Natural killer cell (primary cell): Measurements from ENCODE around the gene SNUPN. TPM values are rescaled to one million over a fixed set of nuclear protein-coding genes. Genes with fewer than 3 reads are reported as not detected.

Experiments used
- ATAC-seq, 3 donors: fragments of 150-1000 bp in 2 of 3; fragments of 200-7000 bp in 1 of 3; cut with Tn5 transposase; 1 replicate in 1 of 3; 2 replicates in 2 of 3; pipeline ENCODE4 v1.10.0; 2021; ENCODE audit warnings: mild to moderate bottlenecking in 2 of 3, moderate library complexity in 2 of 3
- DNase-seq, 2 donors: peaks; one replicate each; pipeline versions ENCODE4 v3.0.0 to v3.0.0-alpha.2; 2013 to 2021; ENCODE audit warnings: mixed read lengths in 1 of 2
- H3K27ac ChIP-seq: one replicate; pipeline ENCODE4 v1.5.1; 2013; ENCODE audit warnings: mild to moderate bottlenecking, low read length
- H3K27me3 ChIP-seq: one replicate; pipeline ENCODE4 v1.6.1; 2013; ENCODE audit warnings: low read length; ENCODE audit not compliant: control insufficient read depth, insufficient read depth
- H3K36me3 ChIP-seq: one replicate; pipeline ENCODE4 v1.6.1; 2013; ENCODE audit warnings: low read length; ENCODE audit not compliant: control insufficient read depth, insufficient read depth
- H3K4me1 ChIP-seq: one replicate; pipeline ENCODE4 v1.6.1; 2013; ENCODE audit warnings: low read length; ENCODE audit not compliant: control insufficient read depth, insufficient read depth
- H3K4me3 ChIP-seq: one replicate; pipeline ENCODE4 v1.5.1; 2013; ENCODE audit warnings: low read length
- H3K9me3 ChIP-seq: one replicate; pipeline ENCODE4 v1.6.1; 2013; ENCODE audit warnings: low read length; ENCODE audit not compliant: control insufficient read depth, insufficient read depth
- H3K27ac Mint-ChIP-seq, 2 donors: one replicate each; pipeline ENCODE4 v1.8.0; 2022; ENCODE audit warnings: mild to moderate bottlenecking in 2 of 2, mixed read lengths in 2 of 2, moderate library complexity in 1 of 2
- H3K27me3 Mint-ChIP-seq, 2 donors: one replicate each; pipeline ENCODE4 v1.8.0; 2022; ENCODE audit warnings: low read depth in 2 of 2, mixed read lengths in 2 of 2
- H3K36me3 Mint-ChIP-seq: one replicate; pipeline ENCODE4 v1.8.0; 2022; ENCODE audit warnings: mixed read lengths
- H3K4me1 Mint-ChIP-seq, 2 donors: one replicate each; pipeline ENCODE4 v1.8.0; 2022; ENCODE audit warnings: mixed read lengths in 2 of 2
- H3K4me3 Mint-ChIP-seq: one replicate; pipeline ENCODE4 v1.8.0; 2022; ENCODE audit warnings: mild to moderate bottlenecking, moderate library complexity, mixed read lengths
- H3K9me3 Mint-ChIP-seq, 2 donors: one replicate each; pipeline ENCODE4 v1.8.0; 2022; ENCODE audit warnings: mixed read lengths in 2 of 2
- CTCF ChIP-seq: fragments of 200-600 bp; IDR thresholded peaks from one replicate; pipeline ENCODE4 v1.8.0; 2022; ENCODE audit warnings: antibody characterized with exemption
- WGBS: methylation state at CpG from one replicate; pipeline ENCODE4 v1.1.7; 2013; ENCODE audit warnings: missing lambda C conversion rate; ENCODE audit not compliant: insufficient coverage; 5-methylcytosine and 5-hydroxymethylcytosine counted together
- intact Hi-C: fragments of 100-400 bp; cut with micrococcal nuclease; formaldehyde crosslinking; loops from one replicate; pipeline ENCODE4 v1.14.2; 2022
- total RNA-seq, 4 donors: library from RNA; stranded (reverse); fragments of 120-200 nt in 1 of 4; gene quantifications; one replicate each; pipeline versions ENCODE4 v1.2.3 to v1.2.4, GENCODE V29; 2013 to 2022

Gene SNUPN
- total RNA-seq, 3 donors from 2014 or later (not counting 1 experiment from before 2014, with no cell fraction given): 13.8 to 20.7 (median 14.8) TPM

DNA sequence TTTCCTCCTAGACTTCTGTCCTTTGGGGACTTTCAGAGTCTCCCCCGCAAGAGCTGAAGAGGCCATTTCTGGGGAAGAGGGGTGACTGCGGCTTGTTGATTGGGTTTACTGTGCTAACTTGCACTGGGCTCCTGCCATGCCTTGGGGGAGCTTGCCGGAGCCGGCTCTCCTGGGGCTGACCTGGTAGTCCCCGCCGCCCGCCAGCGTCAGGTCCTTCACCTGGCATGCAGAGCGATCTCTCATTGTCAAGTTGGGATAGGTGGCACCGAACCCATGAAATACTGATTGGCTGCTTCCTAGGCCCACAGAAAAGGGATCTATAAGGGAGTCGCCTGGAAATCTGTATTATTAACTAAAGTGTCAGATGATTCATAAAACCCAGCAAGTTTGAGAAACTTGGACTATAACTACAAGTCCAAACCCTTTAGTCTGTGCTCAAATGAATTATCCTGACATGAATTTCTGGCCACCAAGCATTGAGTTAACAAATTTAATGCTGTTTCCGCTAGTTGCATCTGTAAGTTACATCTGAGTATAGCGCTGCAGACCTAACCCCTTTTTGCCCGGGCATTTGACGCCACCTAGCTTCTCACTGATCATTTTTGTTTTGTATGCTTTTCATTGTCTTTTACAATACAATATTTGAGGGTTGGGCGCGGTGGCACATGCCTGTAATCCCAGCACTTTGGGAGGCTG is 15.1 kb upstream of the SNUPN start:
- Mint-ChIP-seq H3K4me3 (peak overlapping the region; percentile 91), H3K9me3 (no peaks in the 10 kb centered on the region), H3K27ac (peak overlapping the region; percentile 89 to 93), H3K4me1 (peaks cover 30 to 39% of the 10 kb centered on the region in 2 donors), H3K36me3 (no peaks in the 10 kb centered on the region), H3K27me3 (peaks cover 0 to 2% of the 10 kb centered on the region in 2 donors)
- peak; percentile 55 for TF ChIP-seq CTCF
- peak overlapping the region; percentile 83 for H3K27ac ChIP-seq
- peaks cover 2% of the 10 kb centered on the region for H3K36me3 ChIP-seq
- ATAC-seq: peak; percentile 42 to 52 (median 47)
- intact Hi-C loops: loop anchor here (1.0 to 10.0 kb wide), 6 partner anchors 15 to 276 kb away; partner anchors contain the start of genes MAN2C1, PTPN9 and SNUPN
- H3K9me3 ChIP-seq: no peaks in the 10 kb centered on the region
- DNase-seq: peak in 1 of 2 donors; percentile 83
- H3K4me3 ChIP-seq: peak overlapping the region; percentile 89
- 0% methylated on average over 17 of the region's 17 CpGs for WGBS
- H3K27me3 ChIP-seq: no peaks in the 10 kb centered on the region
- H3K4me1 ChIP-seq: peaks cover 40% of the 10 kb centered on the region

GRCh38 chr15:75639709-75640482 is 14.4 kb upstream of the SNUPN start, which contains the start of gene IMP3:
IMP3 (minus strand) TSS chr15:75640224; CDS start chr15:75640168, 56 bp downstream.
- H3K27ac ChIP-seq: peak within 1 kb of the TSS; percentile 83
- H3K4me1 ChIP-seq: peaks cover 40% of the 10 kb centered on the region
- DNase-seq (peak; percentile 89 to 97), ATAC-seq (peak; percentile 91 to 97 (median 93))
- no peaks in the 10 kb centered on the region for H3K9me3 ChIP-seq
- H3K4me1 Mint-ChIP-seq: peaks cover 30 to 39% of the 10 kb centered on the region in 2 donors
- H3K4me3 ChIP-seq: peak within 1 kb of the TSS; percentile 89
- no peak for TF ChIP-seq CTCF
- H3K27me3 ChIP-seq: no peaks in the 10 kb centered on the region
- H3K9me3 Mint-ChIP-seq: no peaks in the 10 kb centered on the region
- intact Hi-C loops: loop anchor here (1.0 to 10.0 kb wide), 5 partner anchors 15 to 275 kb away; partner anchors contain the start of genes MAN2C1, PTPN9 and SNUPN
- H3K27me3 Mint-ChIP-seq: peaks cover 0 to 2% of the 10 kb centered on the region in 2 donors
- no peaks in the 10 kb centered on the region for H3K36me3 Mint-ChIP-seq
- H3K36me3 ChIP-seq: peaks cover 2% of the 10 kb centered on the region
- under 1% methylated on average over 81 of the region's 83 CpGs for WGBS
- peak within 1 kb of the TSS; percentile 89 to 93 for H3K27ac Mint-ChIP-seq
- H3K4me3 Mint-ChIP-seq: peak within 1 kb of the TSS; percentile 91

DNA sequence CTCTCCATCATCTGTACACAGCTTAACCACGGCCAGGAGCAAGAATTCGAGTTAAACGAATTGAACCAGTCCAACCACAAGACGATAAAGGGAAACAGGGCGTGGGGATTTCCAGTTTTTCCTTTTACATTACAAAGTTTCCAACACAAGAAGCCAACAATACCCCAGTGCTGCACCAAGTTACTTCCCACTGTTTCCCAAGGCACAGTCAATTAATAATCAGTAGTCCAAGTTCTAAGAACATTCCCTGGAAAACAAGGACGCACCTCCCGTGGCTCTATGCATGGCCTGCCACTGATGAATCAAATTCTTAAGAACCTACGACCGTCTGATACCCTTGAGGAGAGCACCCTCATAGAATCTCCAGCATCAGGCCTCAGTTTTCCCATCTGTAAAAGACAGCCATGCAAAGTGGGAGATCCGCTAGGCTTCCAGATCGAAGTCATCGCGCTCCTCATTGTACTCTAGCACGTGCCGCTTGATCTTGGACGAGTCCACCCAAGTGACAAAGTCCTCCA is 13.7 kb upstream of the SNUPN start:
- Mint-ChIP-seq H3K27ac (peak overlapping the region; percentile 89 to 93), H3K9me3 (no peaks in the 10 kb centered on the region), H3K4me3 (peak overlapping the region; percentile 91), H3K27me3 (peaks cover 0 to under 1% of the 10 kb centered on the region in 2 donors), H3K4me1 (peaks cover 30 to 39% of the 10 kb centered on the region in 2 donors), H3K36me3 (no peaks in the 10 kb centered on the region)
- intact Hi-C loops: no loop called here
- Histone ChIP-seq H3K27ac (peak overlapping the region; percentile 83), H3K36me3 (peaks cover 2% of the 10 kb centered on the region), H3K27me3 (no peaks in the 10 kb centered on the region), H3K9me3 (no peaks in the 10 kb centered on the region), H3K4me1 (peaks cover 40% of the 10 kb centered on the region), H3K4me3 (peak overlapping the region; percentile 89)
- no peak for TF ChIP-seq CTCF
- DNase-seq (peak in 1 of 2 donors; percentile 62), ATAC-seq (no peak)
- 1% methylated on average over 16 of the region's 16 CpGs for WGBS
